ENCODE results near the gene RASGRF2. TPM values are rescaled to one million over a fixed set of nuclear protein-coding genes. Genes with fewer than 3 reads are reported as not detected.

The RASGRF2 gene
- total RNA-seq, 1 donor from 2014 or later = 2.5 TPM

DNA sequence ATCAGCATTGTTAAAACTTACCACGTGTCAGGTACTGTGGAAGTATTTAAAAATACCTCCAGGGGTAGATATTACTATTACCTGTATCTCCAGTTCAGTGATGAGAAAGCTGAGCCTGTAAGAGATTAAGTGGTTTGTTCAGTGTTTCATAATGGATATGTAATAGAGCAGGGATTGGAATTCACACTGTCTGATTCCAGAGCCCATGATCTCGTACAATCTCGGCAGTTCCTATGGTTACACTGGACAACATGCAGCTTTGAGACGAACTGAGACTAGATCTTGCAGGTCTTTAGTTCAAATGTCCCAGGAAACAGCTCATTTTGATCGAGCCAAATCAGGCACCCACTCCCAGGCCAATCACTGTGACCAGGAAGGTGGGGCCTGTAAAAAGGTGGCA is 8.8 kb upstream of the RASGRF2 start:
- no peak for DNase-seq (ENCODE audit: low spot score)
- Mint-ChIP-seq H3K4me1 (ENCODE audit: unreplicated experiment) (peaks cover 4% of the 10 kb centered on the region), H3K36me3 (ENCODE audit: low read depth, unreplicated experiment) (no peaks in the 10 kb centered on the region), H3K27me3 (ENCODE audit: unreplicated experiment) (no peaks in the 10 kb centered on the region), H3K9me3 (ENCODE audit: unreplicated experiment) (no peaks in the 10 kb centered on the region), H3K27ac (ENCODE audit: unreplicated experiment) (no peak overlapping the region), H3K4me3 (ENCODE audit: unreplicated experiment) (no peak overlapping the region)
- TF ChIP-seq, protein P1, sequence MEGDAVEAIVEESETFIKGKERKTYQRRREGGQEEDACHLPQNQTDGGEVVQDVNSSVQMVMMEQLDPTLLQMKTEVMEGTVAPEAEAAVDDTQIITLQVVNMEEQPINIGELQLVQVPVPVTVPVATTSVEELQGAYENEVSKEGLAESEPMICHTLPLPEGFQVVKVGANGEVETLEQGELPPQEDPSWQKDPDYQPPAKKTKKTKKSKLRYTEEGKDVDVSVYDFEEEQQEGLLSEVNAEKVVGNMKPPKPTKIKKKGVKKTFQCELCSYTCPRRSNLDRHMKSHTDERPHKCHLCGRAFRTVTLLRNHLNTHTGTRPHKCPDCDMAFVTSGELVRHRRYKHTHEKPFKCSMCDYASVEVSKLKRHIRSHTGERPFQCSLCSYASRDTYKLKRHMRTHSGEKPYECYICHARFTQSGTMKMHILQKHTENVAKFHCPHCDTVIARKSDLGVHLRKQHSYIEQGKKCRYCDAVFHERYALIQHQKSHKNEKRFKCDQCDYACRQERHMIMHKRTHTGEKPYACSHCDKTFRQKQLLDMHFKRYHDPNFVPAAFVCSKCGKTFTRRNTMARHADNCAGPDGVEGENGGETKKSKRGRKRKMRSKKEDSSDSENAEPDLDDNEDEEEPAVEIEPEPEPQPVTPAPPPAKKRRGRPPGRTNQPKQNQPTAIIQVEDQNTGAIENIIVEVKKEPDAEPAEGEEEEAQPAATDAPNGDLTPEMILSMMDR (IDR thresholded peaks at IDR 0.05; ENCODE audit: unreplicated experiment) = no peak

DNA sequence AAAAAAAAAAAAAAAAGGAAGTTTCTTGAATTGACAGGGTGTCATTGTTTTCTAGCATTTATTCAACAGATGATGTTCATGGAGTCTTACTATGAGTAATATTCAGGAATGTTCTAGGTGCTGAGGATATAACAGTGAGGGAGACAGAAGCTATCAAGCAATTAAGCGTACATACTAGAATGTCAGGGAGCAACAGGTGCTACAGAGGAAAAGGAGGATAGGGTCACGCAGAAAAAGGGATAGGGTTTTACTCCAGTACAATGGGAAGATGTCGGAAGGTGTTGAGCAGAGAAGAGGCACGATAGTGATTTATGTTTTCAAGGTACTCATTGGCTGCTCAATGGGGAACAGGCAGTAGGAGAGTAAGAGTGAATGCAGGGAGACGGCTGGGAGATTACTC is 6.6 kb upstream of the RASGRF2 start:
- no peak for DNase-seq (ENCODE audit: low spot score)
- H3K27ac Mint-ChIP-seq (ENCODE audit: unreplicated experiment) = no peak overlapping the region
- TF ChIP-seq, protein P1 (IDR thresholded peaks at IDR 0.05; ENCODE audit: unreplicated experiment) = no peak
- no peak overlapping the region for H3K4me3 Mint-ChIP-seq (ENCODE audit: unreplicated experiment)
- no peaks in the 10 kb centered on the region for H3K9me3 Mint-ChIP-seq (ENCODE audit: unreplicated experiment)
- no peaks in the 10 kb centered on the region for H3K27me3 Mint-ChIP-seq (ENCODE audit: unreplicated experiment)
- no peaks in the 10 kb centered on the region for H3K36me3 Mint-ChIP-seq (ENCODE audit: low read depth, unreplicated experiment)
- H3K4me1 Mint-ChIP-seq (ENCODE audit: unreplicated experiment) = peaks cover 12% of the 10 kb centered on the region

DNA sequence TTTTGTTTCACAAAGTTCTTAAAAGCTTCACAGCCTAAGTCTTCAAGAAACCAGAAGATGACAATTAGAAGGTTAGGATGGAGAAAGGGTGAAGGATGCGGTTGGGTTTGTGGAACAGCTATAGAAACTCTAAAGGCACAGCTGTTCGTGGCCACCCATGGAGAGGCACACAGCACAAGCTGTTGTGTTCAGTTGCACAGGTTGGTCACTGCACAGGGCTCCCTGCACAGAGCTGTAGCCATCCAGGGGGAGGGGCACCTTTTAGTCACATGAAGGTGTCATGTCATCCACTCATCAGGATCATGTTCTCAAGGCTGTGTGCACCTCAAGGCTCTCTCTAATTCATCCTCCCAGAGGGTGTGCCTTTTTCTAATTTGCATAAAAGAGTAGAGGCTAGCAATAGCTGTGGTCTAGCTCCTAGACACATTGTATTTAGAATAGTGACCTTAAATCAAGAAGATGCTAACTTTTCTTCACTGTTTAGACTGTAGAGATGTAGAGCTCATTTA is 5.0 kb upstream of the RASGRF2 start:
- DNase-seq (ENCODE audit: low spot score) = no peak
- TF ChIP-seq, protein P1 (IDR thresholded peaks at IDR 0.05; ENCODE audit: unreplicated experiment) = no peak
- Mint-ChIP-seq H3K36me3 (ENCODE audit: low read depth, unreplicated experiment) (peaks cover 6% of the 10 kb centered on the region), H3K27me3 (ENCODE audit: unreplicated experiment) (peaks cover 6% of the 10 kb centered on the region), H3K4me3 (ENCODE audit: unreplicated experiment) (no peak overlapping the region), H3K27ac (ENCODE audit: unreplicated experiment) (no peak overlapping the region), H3K4me1 (ENCODE audit: unreplicated experiment) (peaks cover 19% of the 10 kb centered on the region), H3K9me3 (ENCODE audit: unreplicated experiment) (peaks cover 6% of the 10 kb centered on the region)

DNA sequence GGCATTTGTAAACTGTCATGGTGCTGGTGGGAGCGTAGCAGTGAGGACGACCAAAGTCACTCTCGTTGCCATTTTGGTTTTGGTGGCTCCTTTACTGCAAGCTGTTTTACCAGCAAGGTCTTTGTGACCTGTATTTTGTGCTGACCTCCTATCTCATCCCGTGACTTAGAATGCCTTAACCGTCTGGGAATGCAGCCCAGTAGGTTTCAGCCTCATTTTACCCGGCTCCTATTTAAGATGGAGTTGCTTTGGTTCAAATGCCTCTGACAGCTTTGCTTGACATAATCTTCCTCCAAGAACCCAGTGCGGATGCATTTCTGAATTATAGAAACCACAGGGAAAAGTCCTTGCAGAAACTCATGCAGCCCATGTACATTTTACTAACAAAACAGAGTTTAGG is 3.9 kb upstream of the RASGRF2 start:
- Mint-ChIP-seq H3K9me3 (ENCODE audit: unreplicated experiment) (peaks cover 6% of the 10 kb centered on the region), H3K27me3 (ENCODE audit: unreplicated experiment) (peaks cover 9% of the 10 kb centered on the region), H3K27ac (ENCODE audit: unreplicated experiment) (no peak overlapping the region), H3K4me3 (ENCODE audit: unreplicated experiment) (no peak overlapping the region), H3K36me3 (ENCODE audit: low read depth, unreplicated experiment) (peaks cover 10% of the 10 kb centered on the region), H3K4me1 (ENCODE audit: unreplicated experiment) (peaks cover 23% of the 10 kb centered on the region)
- no peak for DNase-seq (ENCODE audit: low spot score)
- TF ChIP-seq, protein P1 (IDR thresholded peaks at IDR 0.05; ENCODE audit: unreplicated experiment) = no peak

DNA sequence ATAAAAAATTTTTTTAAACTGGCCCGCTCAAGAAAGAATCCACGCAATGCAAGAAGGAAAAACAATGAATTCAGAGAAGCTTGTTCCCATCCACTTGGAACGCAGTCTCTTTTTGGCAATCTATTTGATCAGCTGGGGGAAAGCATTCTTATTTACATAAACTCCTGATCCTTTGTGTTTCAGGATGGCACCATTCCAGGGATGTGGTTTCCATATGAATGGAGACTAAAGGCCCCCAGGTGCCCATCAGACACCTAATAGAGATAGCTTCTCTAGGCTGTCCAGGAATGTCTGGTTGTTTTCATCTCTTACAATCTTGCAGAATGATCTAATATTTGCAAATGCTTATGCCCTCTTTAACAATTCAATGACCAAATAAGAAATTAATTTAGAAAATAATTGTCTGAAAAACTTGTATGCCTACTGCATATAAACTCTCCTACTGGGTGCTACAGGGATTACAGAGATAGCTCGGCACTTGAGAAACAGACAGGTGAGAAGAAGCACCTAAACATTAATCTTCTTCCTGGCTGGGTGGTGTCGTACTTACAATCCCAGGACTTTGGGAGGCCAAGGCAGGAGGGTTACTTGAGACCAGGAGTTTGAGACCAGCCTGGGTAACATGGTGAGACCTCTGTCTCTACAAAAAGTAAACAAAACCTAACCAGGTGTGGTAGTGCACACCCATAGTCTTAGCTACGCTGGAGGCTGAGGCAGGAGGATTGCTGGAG is 3.0 kb upstream of the RASGRF2 start:
- Mint-ChIP-seq H3K27me3 (ENCODE audit: unreplicated experiment) (peaks cover 9% of the 10 kb centered on the region), H3K27ac (ENCODE audit: unreplicated experiment) (no peak overlapping the region), H3K4me3 (ENCODE audit: unreplicated experiment) (no peak overlapping the region), H3K4me1 (ENCODE audit: unreplicated experiment) (peaks cover 26% of the 10 kb centered on the region), H3K9me3 (ENCODE audit: unreplicated experiment) (peaks cover 6% of the 10 kb centered on the region), H3K36me3 (ENCODE audit: low read depth, unreplicated experiment) (peaks cover 12% of the 10 kb centered on the region)
- TF ChIP-seq, protein P1 (IDR thresholded peaks at IDR 0.05; ENCODE audit: unreplicated experiment) = no peak
- DNase-seq (ENCODE audit: low spot score) = no peak
